Measurements from ENCODE around the gene TMEM42.

GRCh38 chr3:44867421-44868111, 5.9 kb downstream of the TMEM42 start:
- TF ChIP-seq GABPA (IDR thresholded peaks at IDR 0.05; ENCODE audit: low read depth) (no peak), RAD21 (IDR thresholded peaks at IDR 0.05; ENCODE audit: low read length) (no peak), CTCF (IDR thresholded peaks at IDR 0.05) (no peak), MAX (IDR thresholded peaks at IDR 0.05; ENCODE audit: low read depth) (no peak), EP300 (IDR thresholded peaks at IDR 0.05; ENCODE audit: borderline replicate concordance in 1 of 2, low read depth in 1 of 2, low read length in 1 of 2) (no peak), JUND (IDR thresholded peaks at IDR 0.05) (no peak), FOXM1 (IDR thresholded peaks at IDR 0.05; ENCODE audit: low read depth) (no peak), RCOR1 (IDR thresholded peaks at IDR 0.05; ENCODE audit: low read length) (no peak)
